Large intestine (tissue), 3 donors: ENCODE results near the gene EPC1. TPM values are rescaled to one million over a fixed set of nuclear protein-coding genes. Genes with fewer than 3 reads are reported as not detected.
"Not testable (repeated sequence)": the region's sequence is repeated elsewhere in the genome, so short reads cannot be mapped to it uniquely, and the experiment has no call there.

Experiments used
- DNase-seq, 2 donors: peaks; one replicate each; pipeline versions ENCODE4 v3.0.0 to v3.0.0-alpha.2; 2013
- H3K27ac ChIP-seq: one replicate; pipeline ENCODE4 v1.5.1; 2013; ENCODE audit warnings: low read length
- H3K27me3 ChIP-seq: 2 replicates; pipeline ENCODE4 v1.6.1; 2013; ENCODE audit warnings: low read length; ENCODE audit not compliant: control insufficient read depth, insufficient read depth
- H3K36me3 ChIP-seq: 2 replicates; pipeline ENCODE4 v1.6.1; 2013; ENCODE audit warnings: low read length; ENCODE audit not compliant: control insufficient read depth, insufficient read depth
- H3K4me1 ChIP-seq: one replicate; pipeline ENCODE4 v1.6.1; 2013; ENCODE audit warnings: low read length; ENCODE audit not compliant: control insufficient read depth, insufficient read depth
- H3K4me3 ChIP-seq: one replicate; pipeline ENCODE4 v1.5.1; 2013; ENCODE audit warnings: low read length
- H3K9me3 ChIP-seq: one replicate; pipeline ENCODE4 v1.6.1; 2013; ENCODE audit warnings: mild to moderate bottlenecking, low read depth, low read length, moderate library complexity; ENCODE audit not compliant: control insufficient read depth
- WGBS: methylation state at CpG from one replicate; pipeline ENCODE4 v1.1.5; 2013; ENCODE audit warnings: low lambda C conversion rate; ENCODE audit not compliant: insufficient coverage; 5-methylcytosine and 5-hydroxymethylcytosine counted together
- polyA plus RNA-seq: library from polyadenylated mRNA; unstranded; fragments of 120-200 nt; gene quantifications from one replicate; pipeline ENCODE4 v1.2.1, GENCODE V29; 2013

EPC1 gene
- polyA plus RNA-seq, 1 donor, result 41.3 TPM

DNA sequence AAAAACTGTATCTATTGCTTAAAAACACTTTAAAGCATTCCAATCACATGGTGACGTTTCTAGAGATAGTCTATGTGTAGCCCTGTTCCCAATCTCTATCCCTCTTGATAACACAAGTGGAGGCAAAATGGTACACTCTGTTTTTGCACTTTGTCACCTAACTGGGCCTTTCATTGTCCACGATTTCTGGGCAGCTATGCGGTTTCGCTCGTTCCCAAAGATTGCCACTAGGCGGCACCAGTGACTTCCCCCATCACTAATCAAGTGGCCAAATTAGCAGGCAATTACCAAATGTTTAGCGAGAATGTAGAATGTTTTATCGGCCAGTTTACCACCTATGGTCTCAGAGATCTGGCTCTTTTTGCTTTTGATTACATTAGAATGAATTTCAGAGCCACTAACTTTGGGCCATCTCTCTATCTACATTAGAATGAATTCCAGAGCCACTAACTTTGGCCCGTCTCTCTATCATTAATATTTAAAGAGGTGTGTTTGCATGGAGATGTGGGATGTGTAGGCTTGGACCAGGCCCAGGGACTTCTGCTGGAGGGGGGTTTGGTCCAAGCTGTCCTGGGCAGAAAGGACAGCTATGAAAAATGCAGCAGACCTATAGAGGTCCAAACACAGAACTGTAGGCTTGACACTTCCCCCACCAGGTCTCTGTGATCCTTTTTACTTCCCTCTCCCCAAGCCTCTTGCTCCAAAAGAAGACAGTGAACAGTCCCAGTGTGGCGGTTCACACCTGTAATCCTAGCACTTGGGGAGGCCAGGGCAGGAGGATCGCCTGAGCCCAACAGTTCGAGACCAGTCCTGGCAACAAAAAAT, 90.1 kb downstream of the EPC1 start:
- Histone ChIP-seq H3K4me1 (peaks cover 5% of the 10 kb centered on the region), H3K36me3 (no peaks in the 10 kb centered on the region), H3K9me3 (no peaks in the 10 kb centered on the region), H3K27ac (no peak overlapping the region), H3K27me3 (no peaks in the 10 kb centered on the region), H3K4me3 (no peak overlapping the region)
- 31% methylated on average over 5 of the region's 12 CpGs for WGBS
- DNase-seq, result peak; percentile 18 to 40

DNA sequence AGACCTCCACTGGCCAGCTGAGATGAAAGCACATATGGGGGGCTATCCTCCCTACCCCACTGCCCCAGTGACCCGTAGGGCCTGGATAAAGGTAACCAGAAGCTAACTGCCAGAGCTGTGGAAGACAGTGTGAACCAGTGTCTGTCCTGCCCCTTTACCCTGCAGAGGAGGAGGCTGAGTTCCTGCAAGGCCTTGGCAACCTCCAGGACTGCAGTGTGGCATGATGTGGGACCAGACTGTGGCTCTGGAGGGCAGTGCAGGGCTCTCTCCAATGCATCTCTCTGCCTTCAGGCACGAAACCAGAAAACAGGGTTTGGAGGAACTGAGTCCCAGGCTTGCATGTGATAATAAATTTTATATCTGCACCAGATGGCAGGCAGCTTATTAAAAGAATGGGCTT, 93.1 kb downstream of the EPC1 start:
- Histone ChIP-seq H3K27ac (no peak overlapping the region), H3K27me3 (no peaks in the 10 kb centered on the region), H3K4me3 (no peak overlapping the region), H3K4me1 (peaks cover 5% of the 10 kb centered on the region), H3K36me3 (no peaks in the 10 kb centered on the region), H3K9me3 (no peaks in the 10 kb centered on the region)
- no peak for DNase-seq
- no CpG with 5 or more reads among the region's 2 CpGs for WGBS

DNA sequence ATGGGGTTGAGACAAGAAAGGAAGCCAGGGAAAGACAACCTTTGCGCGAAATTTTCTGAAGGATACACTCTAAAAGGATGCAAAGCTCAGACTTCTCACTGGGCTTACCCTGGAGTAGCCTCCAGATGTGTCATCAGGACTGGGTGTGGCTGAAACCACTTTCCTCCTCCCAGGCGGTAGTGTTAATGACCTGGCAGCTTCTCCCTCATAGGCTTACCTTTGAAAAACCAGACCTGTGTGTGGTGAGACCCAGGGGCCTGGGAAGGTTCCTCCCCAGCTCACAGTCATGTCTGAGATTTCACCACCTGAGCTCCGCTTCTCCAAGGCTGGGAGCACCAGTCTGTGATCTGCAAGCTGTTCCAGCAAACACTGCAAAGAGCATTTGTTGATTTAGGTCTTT, 93.7 kb downstream of the EPC1 start:
- Histone ChIP-seq H3K27ac (no peak overlapping the region), H3K4me3 (no peak overlapping the region), H3K4me1 (peaks cover 5% of the 10 kb centered on the region), H3K27me3 (no peaks in the 10 kb centered on the region), H3K9me3 (no peaks in the 10 kb centered on the region), H3K36me3 (no peaks in the 10 kb centered on the region)
- no CpG with 5 or more reads among the region's 4 CpGs for WGBS
- DNase-seq, result peak; percentile 60 to 77

DNA sequence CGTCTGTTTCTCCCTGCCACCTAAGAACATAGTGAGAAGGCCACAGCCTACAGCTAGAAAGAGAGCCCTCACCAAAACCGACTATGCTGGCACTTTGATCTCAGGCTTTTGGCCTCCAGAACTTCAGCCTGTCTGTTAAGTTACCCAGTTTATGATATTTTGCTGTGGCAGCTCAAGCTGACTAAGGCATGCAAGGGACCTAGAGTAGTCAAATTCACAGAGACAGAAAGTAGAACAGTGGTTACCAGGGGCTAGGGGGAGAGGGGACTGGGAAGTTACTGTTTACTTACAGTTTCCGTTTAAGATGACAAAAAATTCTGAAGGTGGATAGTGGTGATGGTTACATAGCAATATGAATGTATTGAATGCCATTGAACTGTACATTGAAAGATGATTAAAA, 96.5 kb downstream of the EPC1 start:
- not testable (repeated sequence) for H3K27me3 ChIP-seq, H3K36me3 ChIP-seq, H3K4me1 ChIP-seq, H3K9me3 ChIP-seq, H3K4me3 ChIP-seq, DNase-seq, H3K27ac ChIP-seq
- WGBS, result no CpG with 5 or more reads among the region's 3 CpGs

DNA sequence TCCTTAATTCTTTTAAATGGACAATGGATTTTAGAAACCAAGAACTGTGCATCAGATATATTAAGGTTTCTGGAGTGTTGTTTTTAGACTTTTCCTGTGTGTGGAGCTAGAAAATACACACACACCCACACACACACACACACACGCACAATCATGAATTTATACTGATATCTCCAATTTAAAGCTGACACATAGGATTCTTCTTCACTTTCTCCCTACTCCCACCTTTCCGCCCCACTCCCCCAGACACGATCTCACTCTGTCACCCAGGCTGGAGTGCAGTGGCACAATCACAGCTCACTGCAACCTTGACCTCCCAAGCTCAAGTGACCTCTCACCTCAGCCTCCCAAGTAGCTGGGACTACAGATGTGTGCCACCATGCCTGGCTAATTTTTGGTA, 100.3 kb downstream of the EPC1 start:
- no peaks in the 10 kb centered on the region for H3K27me3 ChIP-seq
- no peak for DNase-seq
- no peaks in the 10 kb centered on the region for H3K36me3 ChIP-seq
- H3K4me3 ChIP-seq, result no peak overlapping the region
- peaks cover 6% of the 10 kb centered on the region for H3K4me1 ChIP-seq
- no peaks in the 10 kb centered on the region for H3K9me3 ChIP-seq
- 100% methylated on average over 2 of the region's 3 CpGs for WGBS
- H3K27ac ChIP-seq, result no peak overlapping the region

DNA sequence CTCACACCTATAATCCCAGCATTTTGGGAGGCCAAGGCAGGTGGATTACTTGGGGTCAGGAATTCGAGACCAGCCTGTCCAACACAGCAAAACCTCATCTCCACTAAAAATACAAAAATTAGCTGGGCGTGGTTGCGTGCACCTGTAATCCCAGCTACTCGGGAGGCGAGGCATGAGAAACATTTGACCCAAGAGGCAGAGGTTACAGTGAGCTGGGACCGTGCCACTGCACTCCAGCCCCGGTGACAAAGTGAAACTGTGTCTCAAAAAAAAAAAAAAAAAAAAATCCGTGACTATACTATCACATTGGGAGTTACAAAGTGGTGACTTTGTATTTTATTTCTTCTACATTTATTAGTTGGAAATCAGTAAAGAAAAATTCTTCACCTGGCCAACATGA, 101.2 kb downstream of the EPC1 start:
- no peaks in the 10 kb centered on the region for H3K36me3 ChIP-seq
- no peaks in the 10 kb centered on the region for H3K27me3 ChIP-seq
- H3K4me1 ChIP-seq, result peaks cover 6% of the 10 kb centered on the region
- DNase-seq, result peak in 1 of 2 donors; percentile 22
- no CpG with 5 or more reads among the region's 8 CpGs for WGBS
- H3K27ac ChIP-seq, result no peak overlapping the region
- no peaks in the 10 kb centered on the region for H3K9me3 ChIP-seq
- no peak overlapping the region for H3K4me3 ChIP-seq

DNA sequence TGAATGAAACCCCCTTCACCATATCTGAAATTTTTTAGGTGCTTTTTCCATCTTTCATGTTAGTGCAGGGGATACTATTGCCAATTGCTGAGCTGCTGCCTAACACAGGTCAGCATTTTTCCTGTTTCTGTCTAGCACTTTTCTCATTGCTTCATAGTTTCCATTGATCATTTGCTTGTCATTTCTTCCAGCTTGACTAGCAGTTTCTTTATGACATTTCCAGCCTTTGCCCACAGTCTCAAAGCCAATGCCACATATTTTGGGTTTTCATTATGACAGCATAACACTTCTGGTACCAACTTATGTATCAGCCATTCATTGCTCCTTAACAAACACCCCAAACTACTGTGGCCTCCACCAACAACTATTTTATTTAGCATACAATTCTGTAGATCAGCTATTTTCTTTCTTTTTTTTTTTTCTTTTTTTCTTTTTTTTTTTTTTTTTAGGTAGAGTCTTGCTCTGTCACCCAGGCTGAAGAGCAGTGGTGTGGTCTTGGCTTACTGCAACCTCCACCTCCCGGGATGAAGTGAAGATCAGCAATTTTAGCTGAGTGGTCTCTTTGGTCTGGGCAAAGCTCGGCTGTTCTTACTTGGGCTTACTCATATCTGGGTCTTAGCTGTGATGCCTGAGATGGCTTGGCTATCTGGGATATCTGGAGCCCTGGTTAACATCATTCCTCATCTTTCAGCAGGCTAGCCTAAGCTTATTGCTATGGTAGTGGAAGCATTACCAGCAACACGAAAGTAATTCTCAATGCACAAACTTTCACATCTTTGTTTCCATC, 102.3 kb downstream of the EPC1 start:
- H3K9me3 ChIP-seq, result no peaks in the 10 kb centered on the region
- no peak overlapping the region for H3K4me3 ChIP-seq
- no peaks in the 10 kb centered on the region for H3K36me3 ChIP-seq
- no peak overlapping the region for H3K27ac ChIP-seq
- peaks cover 6% of the 10 kb centered on the region for H3K4me1 ChIP-seq
- WGBS, result 100% methylated on average over 1 of the region's 3 CpGs
- no peak for DNase-seq
- H3K27me3 ChIP-seq, result no peaks in the 10 kb centered on the region

DNA sequence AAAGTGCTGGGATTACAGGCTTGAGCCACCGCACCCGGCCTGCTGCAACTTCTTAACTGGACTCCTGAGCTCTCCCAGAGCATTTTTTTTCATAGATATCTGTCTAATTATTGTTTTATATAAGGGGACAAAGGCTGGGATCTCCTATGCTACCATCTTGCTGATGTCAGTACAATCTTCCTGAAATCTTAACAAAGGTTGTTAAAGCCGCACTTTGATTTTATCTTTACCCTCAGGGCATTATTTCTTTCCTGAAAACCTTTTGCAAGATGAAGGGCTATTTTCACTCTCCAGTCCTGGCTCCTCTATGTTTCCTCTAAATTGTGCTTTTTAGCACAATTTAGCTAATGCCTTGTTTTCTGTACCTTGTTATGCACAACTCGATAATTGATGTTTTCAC, 102.9 kb downstream of the EPC1 start:
- Histone ChIP-seq H3K27ac (no peak overlapping the region), H3K4me3 (no peak overlapping the region), H3K36me3 (no peaks in the 10 kb centered on the region), H3K27me3 (no peaks in the 10 kb centered on the region), H3K4me1 (peaks cover 6% of the 10 kb centered on the region), H3K9me3 (no peaks in the 10 kb centered on the region)
- WGBS, result 100% methylated on average over 2 of the region's 4 CpGs
- no peak for DNase-seq

DNA sequence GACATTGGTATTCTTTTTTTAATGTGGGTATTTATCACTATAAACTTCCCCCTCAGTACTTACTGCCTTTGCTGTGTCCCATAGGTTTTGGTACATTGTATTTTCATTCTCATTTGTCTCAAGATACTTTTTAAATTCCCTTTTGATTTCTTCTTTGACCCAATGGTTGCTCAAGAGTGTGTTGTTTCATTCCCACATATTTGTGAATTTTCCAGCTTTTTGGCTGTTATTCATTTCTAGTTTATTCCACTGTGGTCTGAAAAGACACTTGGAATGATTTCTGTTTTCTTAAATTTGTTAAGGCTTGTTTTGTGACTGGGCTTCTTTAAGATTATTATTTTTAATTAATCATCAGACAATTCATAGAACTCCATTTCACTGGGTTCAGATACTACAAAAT, 105.0 kb downstream of the EPC1 start:
- Histone ChIP-seq H3K9me3 (no peaks in the 10 kb centered on the region), H3K4me3 (no peak overlapping the region), H3K27ac (no peak overlapping the region), H3K27me3 (no peaks in the 10 kb centered on the region), H3K4me1 (peaks cover 6% of the 10 kb centered on the region), H3K36me3 (no peaks in the 10 kb centered on the region)
- no peak for DNase-seq

DNA sequence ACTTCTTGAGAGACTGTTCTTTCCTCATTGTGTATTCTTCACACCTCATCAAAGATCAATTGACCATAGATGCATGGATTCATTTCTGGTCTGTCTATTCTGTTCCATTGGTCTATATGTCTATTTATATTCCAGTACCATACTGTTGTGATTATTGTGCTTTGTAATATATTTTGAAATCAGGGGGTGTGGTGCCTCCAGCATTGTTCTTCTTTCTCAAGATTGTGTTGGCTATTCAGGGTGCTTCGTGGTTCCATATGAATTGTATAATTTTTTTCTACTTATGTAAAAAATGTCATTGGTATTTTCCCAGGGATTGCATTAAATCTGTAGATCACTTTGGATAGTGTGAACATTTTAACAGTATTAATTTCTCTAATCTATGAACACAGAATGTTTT, 106.5 kb downstream of the EPC1 start:
- Histone ChIP-seq H3K27ac (no peak overlapping the region), H3K36me3 (no peaks in the 10 kb centered on the region), H3K4me3 (no peak overlapping the region), H3K27me3 (no peaks in the 10 kb centered on the region), H3K4me1 (peaks cover 6% of the 10 kb centered on the region), H3K9me3 (no peaks in the 10 kb centered on the region)
- 100% methylated on average over 1 of the region's 1 CpG for WGBS
- no peak for DNase-seq

DNA sequence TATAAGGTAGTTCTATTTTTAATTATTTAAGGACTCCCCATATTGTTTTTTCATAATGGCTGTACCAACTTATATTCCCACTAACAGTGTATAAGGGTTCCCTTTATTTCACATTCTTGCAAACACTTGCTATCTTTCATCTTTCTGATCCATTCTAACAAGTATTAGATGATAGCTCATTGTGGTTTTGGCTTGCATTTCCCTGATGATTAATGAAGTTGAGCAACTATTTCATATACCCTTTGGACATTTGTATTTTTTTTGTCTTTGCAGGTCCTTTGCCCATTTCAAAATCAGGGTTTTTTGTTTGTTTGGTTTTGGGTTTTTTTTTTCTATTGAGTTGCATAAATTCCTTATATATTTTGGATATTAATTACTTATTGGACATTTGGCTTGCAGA, 107.2 kb downstream of the EPC1 start:
- peaks cover 6% of the 10 kb centered on the region for H3K4me1 ChIP-seq
- H3K27me3 ChIP-seq, result no peaks in the 10 kb centered on the region
- H3K36me3 ChIP-seq, result no peaks in the 10 kb centered on the region
- no peaks in the 10 kb centered on the region for H3K9me3 ChIP-seq
- H3K27ac ChIP-seq, result no peak overlapping the region
- no peak overlapping the region for H3K4me3 ChIP-seq
- no peak for DNase-seq
